ENCODE measurements around the gene TBC1D30. TPM values are rescaled to one million over a fixed set of nuclear protein-coding genes. Genes with fewer than 3 reads are reported as not detected.

Gene TBC1D30
- total and polyA plus RNA-seq, 2 donors from 2014 or later, result 4.2 to 8.7 TPM

- Histone ChIP-seq H3K27ac (ENCODE audit: low read depth in 2 of 2, low read length in 2 of 2) (no peak overlapping the region), H3K27me3 (ENCODE audit: control insufficient read depth, insufficient read depth, low read length) (no peaks in the 10 kb centered on the region), H3K36me3 (ENCODE audit: control insufficient read depth in 2 of 3, insufficient read depth in 3 of 3, low read length in 3 of 3) (no peaks in the 10 kb centered on the region), H3K4me3 (ENCODE audit: low read length in 3 of 3) (no peak overlapping the region), H3K4me1 (ENCODE audit: control insufficient read depth in 2 of 3, insufficient read depth in 2 of 3, low read depth in 1 of 3, low read length in 3 of 3) (no peaks in the 10 kb centered on the region), H3K9ac (ENCODE audit: low read length in 3 of 3) (no peak overlapping the region), H3K9me3 (ENCODE audit: control insufficient read depth in 2 of 3, insufficient read depth in 1 of 3, low read length in 3 of 3) (no peaks in the 10 kb centered on the region)
- DNase-seq (no peak), FAIRE-seq (no peak)
- no peak for TF ChIP-seq CTCF (IDR thresholded peaks at IDR 0.05; ENCODE audit: borderline replicate concordance, extremely low read depth, insufficient read depth)
- intact Hi-C loops (cut with DNase I), result no loop called here
Measured at GRCh38 chr12:64791036-64791435, 33.4 kb upstream of the TBC1D30 start.

GRCh38 chr12:64792128-64792527 is 32.3 kb upstream of the TBC1D30 start:
- Histone ChIP-seq H3K36me3 (ENCODE audit: control insufficient read depth in 2 of 3, insufficient read depth in 3 of 3, low read length in 3 of 3) (no peaks in the 10 kb centered on the region), H3K9me3 (ENCODE audit: control insufficient read depth in 2 of 3, insufficient read depth in 1 of 3, low read length in 3 of 3) (no peaks in the 10 kb centered on the region), H3K4me3 (ENCODE audit: low read length in 3 of 3) (no peak overlapping the region), H3K27ac (ENCODE audit: low read depth in 2 of 2, low read length in 2 of 2) (no peak overlapping the region), H3K4me1 (ENCODE audit: control insufficient read depth in 2 of 3, insufficient read depth in 2 of 3, low read depth in 1 of 3, low read length in 3 of 3) (no peaks in the 10 kb centered on the region), H3K9ac (ENCODE audit: low read length in 3 of 3) (no peak overlapping the region), H3K27me3 (ENCODE audit: control insufficient read depth, insufficient read depth, low read length) (no peaks in the 10 kb centered on the region)
- DNase-seq, result peak in 1 of 5 donors; percentile 20
- FAIRE-seq, result no peak
- no peak for TF ChIP-seq CTCF (IDR thresholded peaks at IDR 0.05; ENCODE audit: borderline replicate concordance, extremely low read depth, insufficient read depth)
- intact Hi-C loops (cut with DNase I), result no loop called here

- H3K4me3 ChIP-seq (ENCODE audit: low read length in 3 of 3), result no peak overlapping the region
- no peaks in the 10 kb centered on the region for H3K36me3 ChIP-seq (ENCODE audit: control insufficient read depth in 2 of 3, insufficient read depth in 3 of 3, low read length in 3 of 3)
- no peak for TF ChIP-seq CTCF (IDR thresholded peaks at IDR 0.05; ENCODE audit: borderline replicate concordance, extremely low read depth, insufficient read depth)
- intact Hi-C loops (cut with DNase I), result no loop called here
- H3K27ac ChIP-seq (ENCODE audit: low read depth in 2 of 2, low read length in 2 of 2), result no peak overlapping the region
- H3K9ac ChIP-seq (ENCODE audit: low read length in 3 of 3), result no peak overlapping the region
- no peaks in the 10 kb centered on the region for H3K27me3 ChIP-seq (ENCODE audit: control insufficient read depth, insufficient read depth, low read length)
- FAIRE-seq (no peak), DNase-seq (no peak)
- no peaks in the 10 kb centered on the region for H3K4me1 ChIP-seq (ENCODE audit: control insufficient read depth in 2 of 3, insufficient read depth in 2 of 3, low read depth in 1 of 3, low read length in 3 of 3)
- H3K9me3 ChIP-seq (ENCODE audit: control insufficient read depth in 2 of 3, insufficient read depth in 1 of 3, low read length in 3 of 3), result no peaks in the 10 kb centered on the region
Measured at GRCh38 chr12:64793610-64794009, 30.8 kb upstream of the TBC1D30 start.

GRCh38 chr12:64794305-64794704 is 30.1 kb upstream of the TBC1D30 start:
- no peaks in the 10 kb centered on the region for H3K36me3 ChIP-seq (ENCODE audit: control insufficient read depth in 2 of 3, insufficient read depth in 3 of 3, low read length in 3 of 3)
- intact Hi-C loops (cut with DNase I), result no loop called here

More at GRCh38 chr12:64794305-64794704, 30.1 kb upstream of the TBC1D30 start:
- no peaks in the 10 kb centered on the region for H3K27me3 ChIP-seq (ENCODE audit: control insufficient read depth, insufficient read depth, low read length)
- no peak overlapping the region for H3K27ac ChIP-seq (ENCODE audit: low read depth in 2 of 2, low read length in 2 of 2)
- DNase-seq (no peak), FAIRE-seq (no peak)
- H3K4me1 ChIP-seq (ENCODE audit: control insufficient read depth in 2 of 3, insufficient read depth in 2 of 3, low read depth in 1 of 3, low read length in 3 of 3), result no peaks in the 10 kb centered on the region
- H3K9me3 ChIP-seq (ENCODE audit: control insufficient read depth in 2 of 3, insufficient read depth in 1 of 3, low read length in 3 of 3), result no peaks in the 10 kb centered on the region
- no peak overlapping the region for H3K4me3 ChIP-seq (ENCODE audit: low read length in 3 of 3)
- no peak overlapping the region for H3K9ac ChIP-seq (ENCODE audit: low read length in 3 of 3)
- no peak for TF ChIP-seq CTCF (IDR thresholded peaks at IDR 0.05; ENCODE audit: borderline replicate concordance, extremely low read depth, insufficient read depth)
